ENCODE results near the gene GPC3.

DNA sequence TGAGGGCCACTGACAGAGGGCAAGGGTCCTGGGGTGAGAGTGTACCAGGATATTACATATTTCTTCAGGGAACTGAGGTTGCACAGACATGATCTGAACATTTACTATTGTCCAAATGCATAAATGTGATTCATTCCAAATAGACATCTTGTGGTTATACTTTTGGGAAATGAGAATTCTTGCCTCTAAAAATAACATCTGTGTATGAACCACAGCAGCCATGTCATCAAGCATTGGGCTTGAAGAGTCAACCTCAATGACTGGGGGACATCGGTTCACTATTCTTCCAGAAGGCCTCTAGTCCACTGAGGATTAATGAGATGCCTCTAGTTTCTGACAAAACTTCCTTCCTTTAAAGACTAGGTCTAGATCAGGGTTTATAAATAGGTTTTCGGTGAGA, 377.0 kb downstream of the GPC3 start:
- TF ChIP-seq, protein P1, sequence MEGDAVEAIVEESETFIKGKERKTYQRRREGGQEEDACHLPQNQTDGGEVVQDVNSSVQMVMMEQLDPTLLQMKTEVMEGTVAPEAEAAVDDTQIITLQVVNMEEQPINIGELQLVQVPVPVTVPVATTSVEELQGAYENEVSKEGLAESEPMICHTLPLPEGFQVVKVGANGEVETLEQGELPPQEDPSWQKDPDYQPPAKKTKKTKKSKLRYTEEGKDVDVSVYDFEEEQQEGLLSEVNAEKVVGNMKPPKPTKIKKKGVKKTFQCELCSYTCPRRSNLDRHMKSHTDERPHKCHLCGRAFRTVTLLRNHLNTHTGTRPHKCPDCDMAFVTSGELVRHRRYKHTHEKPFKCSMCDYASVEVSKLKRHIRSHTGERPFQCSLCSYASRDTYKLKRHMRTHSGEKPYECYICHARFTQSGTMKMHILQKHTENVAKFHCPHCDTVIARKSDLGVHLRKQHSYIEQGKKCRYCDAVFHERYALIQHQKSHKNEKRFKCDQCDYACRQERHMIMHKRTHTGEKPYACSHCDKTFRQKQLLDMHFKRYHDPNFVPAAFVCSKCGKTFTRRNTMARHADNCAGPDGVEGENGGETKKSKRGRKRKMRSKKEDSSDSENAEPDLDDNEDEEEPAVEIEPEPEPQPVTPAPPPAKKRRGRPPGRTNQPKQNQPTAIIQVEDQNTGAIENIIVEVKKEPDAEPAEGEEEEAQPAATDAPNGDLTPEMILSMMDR (IDR thresholded peaks at IDR 0.05 in 4 of 5, conservative IDR thresholded peaks at IDR 0.05 in 1 of 5) = no peak
- no peak for TF ChIP-seq POLR2A (IDR thresholded peaks at IDR 0.05)
